Tibial nerve (tissue), 3 donors: ENCODE data around the gene CHRM3.

Experiments
- POLR2A ChIP-seq, 2 donors: fragments of 450-650 bp; IDR thresholded peaks; one replicate each; pipeline ENCODE4 v1.6.1; 2017; ENCODE audit warnings: antibody characterized with exemption in 2 of 2, mild to moderate bottlenecking in 2 of 2, moderate library complexity in 2 of 2
- TF ChIP-seq, protein P1 (sequence below), 5 experiments: fragments of 200-600 bp in 3 of 5; fragments of 450-650 bp in 2 of 5; sonication (generic) in 3 of 5; IDR thresholded peaks; one replicate each; pipeline ENCODE4 v1.5.1; 2016 to 2019; ENCODE audit warnings: antibody characterized with exemption in 5 of 5, mild to moderate bottlenecking in 3 of 5, moderate library complexity in 2 of 5

DNA sequence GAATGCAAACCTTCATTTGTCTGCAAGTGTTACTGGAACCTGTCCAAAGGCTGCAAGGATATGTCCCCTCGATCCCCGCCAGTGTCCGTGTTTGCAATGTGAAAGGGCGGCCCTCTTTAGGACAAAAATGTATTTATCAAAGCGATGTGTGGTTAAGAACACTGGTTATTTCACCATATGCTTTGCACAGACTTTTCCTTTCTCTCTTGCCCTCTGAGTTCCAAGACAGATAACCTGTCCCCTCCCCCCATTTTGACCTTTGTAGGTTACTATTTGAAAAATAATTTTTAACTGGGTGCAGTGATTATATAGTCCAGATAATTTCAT is 1.8 kb downstream of the CHRM3 start:
- TF ChIP-seq, protein P1, sequence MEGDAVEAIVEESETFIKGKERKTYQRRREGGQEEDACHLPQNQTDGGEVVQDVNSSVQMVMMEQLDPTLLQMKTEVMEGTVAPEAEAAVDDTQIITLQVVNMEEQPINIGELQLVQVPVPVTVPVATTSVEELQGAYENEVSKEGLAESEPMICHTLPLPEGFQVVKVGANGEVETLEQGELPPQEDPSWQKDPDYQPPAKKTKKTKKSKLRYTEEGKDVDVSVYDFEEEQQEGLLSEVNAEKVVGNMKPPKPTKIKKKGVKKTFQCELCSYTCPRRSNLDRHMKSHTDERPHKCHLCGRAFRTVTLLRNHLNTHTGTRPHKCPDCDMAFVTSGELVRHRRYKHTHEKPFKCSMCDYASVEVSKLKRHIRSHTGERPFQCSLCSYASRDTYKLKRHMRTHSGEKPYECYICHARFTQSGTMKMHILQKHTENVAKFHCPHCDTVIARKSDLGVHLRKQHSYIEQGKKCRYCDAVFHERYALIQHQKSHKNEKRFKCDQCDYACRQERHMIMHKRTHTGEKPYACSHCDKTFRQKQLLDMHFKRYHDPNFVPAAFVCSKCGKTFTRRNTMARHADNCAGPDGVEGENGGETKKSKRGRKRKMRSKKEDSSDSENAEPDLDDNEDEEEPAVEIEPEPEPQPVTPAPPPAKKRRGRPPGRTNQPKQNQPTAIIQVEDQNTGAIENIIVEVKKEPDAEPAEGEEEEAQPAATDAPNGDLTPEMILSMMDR (IDR thresholded peaks at IDR 0.05) = no peak
- no peak for TF ChIP-seq POLR2A (IDR thresholded peaks at IDR 0.05)
